GM18873 (cell line): ENCODE data around the gene ODAD4.
"Not testable (repeated sequence)": the region's sequence is repeated elsewhere in the genome, so short reads cannot be mapped to it uniquely, and the experiment has no call there.

Source experiments
- ATAC-seq: cut with Tn5 transposase; IDR thresholded peaks from one replicate; pipeline ENCODE4 v1.9.1; 2021; ENCODE audit warnings: mild to moderate bottlenecking, moderate library complexity, moderate number of reproducible peaks; ENCODE audit not compliant: unreplicated experiment, low FRiP score

The ODAD4 gene

GRCh38 chr17:41989702-41990419 lies 59.4 kb downstream of the ODAD4 start:
- ATAC-seq, result no peak

- no peak for ATAC-seq
Observed at GRCh38 chr17:41992576-41992975, 62.2 kb downstream of the ODAD4 start.

GRCh38 chr17:41996855-41997164 lies 66.4 kb downstream of the ODAD4 start:
- no peak for ATAC-seq

GRCh38 chr17:41998497-41998896 lies 68.1 kb downstream of the ODAD4 start:
- no peak for ATAC-seq

- no peak for ATAC-seq
Observed at GRCh38 chr17:42000413-42001133, 70.2 kb downstream of the ODAD4 start.

GRCh38 chr17:42001729-42002128 lies 71.3 kb downstream of the ODAD4 start:
- no peak for ATAC-seq

- no peak for ATAC-seq
Observed at GRCh38 chr17:42002175-42002791, 71.9 kb downstream of the ODAD4 start.

- no peak for ATAC-seq
Observed at GRCh38 chr17:42002792-42003301, 72.4 kb downstream of the ODAD4 start.

GRCh38 chr17:42005166-42005565 lies 74.7 kb downstream of the ODAD4 start:
- ATAC-seq, result no peak

GRCh38 chr17:42009170-42009569 lies 78.8 kb downstream of the ODAD4 start:
- ATAC-seq, result no peak

GRCh38 chr17:42010266-42010680 lies 79.9 kb downstream of the ODAD4 start:
- ATAC-seq, result not testable (repeated sequence)

- ATAC-seq, result no peak
Observed at GRCh38 chr17:42010898-42011516, 80.6 kb downstream of the ODAD4 start.

GRCh38 chr17:42012363-42012762 lies 81.9 kb downstream of the ODAD4 start:
- ATAC-seq, result not testable (repeated sequence)

- ATAC-seq, result not testable (repeated sequence)
Observed at GRCh38 chr17:42013740-42014139, 83.3 kb downstream of the ODAD4 start.
